Transverse colon (tissue), 4 donors: ENCODE data around the gene CADPS.

Experiments used
- EP300 ChIP-seq: sonication (generic); formaldehyde crosslinking; IDR thresholded peaks from one replicate; pipeline ENCODE4 v1.6.1; 2017; ENCODE audit warnings: antibody characterized with exemption, low read depth
- POLR2A ChIP-seq: fragments of 450-650 bp; IDR thresholded peaks from one replicate; pipeline ENCODE4 v1.6.1; 2016; ENCODE audit warnings: antibody characterized with exemption, mild to moderate bottlenecking, moderate library complexity
- POLR2AphosphoS5 ChIP-seq, 3 donors: sonication (generic); formaldehyde crosslinking; IDR thresholded peaks; one replicate each; pipeline ENCODE4 v1.6.1; 2016; ENCODE audit warnings: antibody characterized with exemption in 3 of 3
- TF ChIP-seq, protein P1 (sequence below), 5 experiments: fragments of 200-600 bp in 3 of 5; fragments of 450-650 bp in 2 of 5; sonication (generic) in 3 of 5; IDR thresholded peaks; 1 replicate in 2 of 5; 2 replicates in 3 of 5; pipeline ENCODE4 v1.5.1; 2016 to 2017; ENCODE audit warnings: antibody characterized with exemption in 5 of 5, inconsistent platforms in 3 of 5, mild to moderate bottlenecking in 2 of 5, moderate library complexity in 1 of 5

DNA sequence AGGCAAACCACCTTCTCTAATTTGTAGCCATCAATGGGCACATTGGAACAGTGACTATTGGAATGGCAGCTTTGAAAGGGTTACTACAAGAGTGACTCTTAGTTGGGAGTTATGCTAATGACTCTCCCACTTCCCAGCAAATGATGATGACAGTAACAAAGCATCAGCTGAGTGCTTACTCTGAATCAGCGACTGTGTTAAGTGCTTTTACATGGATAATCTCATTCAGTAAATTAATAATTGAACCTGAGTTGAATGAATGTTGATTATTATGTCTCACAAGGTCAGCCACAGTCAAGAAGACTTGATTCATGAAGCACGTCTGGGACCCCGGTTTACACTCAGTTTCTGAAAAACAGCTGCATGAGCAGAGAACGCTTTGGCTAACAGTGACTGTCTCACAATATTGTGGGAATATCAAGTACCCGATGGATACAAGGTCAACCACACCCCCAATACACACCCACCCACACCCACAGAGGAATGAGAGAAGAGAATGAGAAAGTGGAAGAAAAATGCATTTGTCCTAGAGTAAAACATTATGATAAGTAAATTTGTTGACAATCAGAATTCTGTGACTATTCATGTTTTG, 259.9 kb downstream of the CADPS start:
- TF ChIP-seq, protein P1, sequence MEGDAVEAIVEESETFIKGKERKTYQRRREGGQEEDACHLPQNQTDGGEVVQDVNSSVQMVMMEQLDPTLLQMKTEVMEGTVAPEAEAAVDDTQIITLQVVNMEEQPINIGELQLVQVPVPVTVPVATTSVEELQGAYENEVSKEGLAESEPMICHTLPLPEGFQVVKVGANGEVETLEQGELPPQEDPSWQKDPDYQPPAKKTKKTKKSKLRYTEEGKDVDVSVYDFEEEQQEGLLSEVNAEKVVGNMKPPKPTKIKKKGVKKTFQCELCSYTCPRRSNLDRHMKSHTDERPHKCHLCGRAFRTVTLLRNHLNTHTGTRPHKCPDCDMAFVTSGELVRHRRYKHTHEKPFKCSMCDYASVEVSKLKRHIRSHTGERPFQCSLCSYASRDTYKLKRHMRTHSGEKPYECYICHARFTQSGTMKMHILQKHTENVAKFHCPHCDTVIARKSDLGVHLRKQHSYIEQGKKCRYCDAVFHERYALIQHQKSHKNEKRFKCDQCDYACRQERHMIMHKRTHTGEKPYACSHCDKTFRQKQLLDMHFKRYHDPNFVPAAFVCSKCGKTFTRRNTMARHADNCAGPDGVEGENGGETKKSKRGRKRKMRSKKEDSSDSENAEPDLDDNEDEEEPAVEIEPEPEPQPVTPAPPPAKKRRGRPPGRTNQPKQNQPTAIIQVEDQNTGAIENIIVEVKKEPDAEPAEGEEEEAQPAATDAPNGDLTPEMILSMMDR (IDR thresholded peaks at IDR 0.05) = no peak
- TF ChIP-seq EP300 (no peak), POLR2A (no peak), POLR2AphosphoS5 (IDR thresholded peaks at IDR 0.05) (no peak)
